Activated CD8-positive, alpha-beta T cell treated with anti-CD3 and anti-CD28 coated beads for 36 hours (primary cell): ENCODE results near the gene OR5C1. TPM values are rescaled to one million over a fixed set of nuclear protein-coding genes. Genes with fewer than 3 reads are reported as not detected.
"Not testable (repeated sequence)": the region's sequence is repeated elsewhere in the genome, so short reads cannot be mapped to it uniquely, and the experiment has no call there.

Source experiments
- ATAC-seq: fragments of 200-7000 bp; cut with Tn5 transposase; one replicate; pipeline ENCODE4 v1.10.0; 2021; ENCODE audit warnings: mild to moderate bottlenecking, moderate library complexity
- CTCF ChIA-PET: fragments of 350-600 bp; sonication (Branson Sonifier 250); formaldehyde crosslinking; loops from one replicate; lab custom pipeline; 2021; ENCODE audit warnings: antibody characterized with exemption; lab: Charles Lee
- POLR2A ChIA-PET: fragments of 350-600 bp; sonication (Branson Sonifier 250); formaldehyde crosslinking; loops from one replicate; lab custom pipeline; 2021; ENCODE audit warnings: antibody characterized with exemption; lab: Charles Lee
- DNase-seq: peaks from one replicate; pipeline ENCODE4 v3.0.0-alpha.2; 2020
- H3K27ac Mint-ChIP-seq: one replicate; pipeline ENCODE4 v1.8.0; 2021; ENCODE audit warnings: mild to moderate bottlenecking, mixed read lengths
- H3K27me3 Mint-ChIP-seq: one replicate; pipeline ENCODE4 v1.8.0; 2021; ENCODE audit warnings: mixed read lengths
- H3K36me3 Mint-ChIP-seq: one replicate; pipeline ENCODE4 v1.8.0; 2021; ENCODE audit warnings: low read depth, mixed read lengths
- H3K4me1 Mint-ChIP-seq: one replicate; pipeline ENCODE4 v1.8.0; 2021; ENCODE audit warnings: low read depth, mixed read lengths
- H3K4me3 Mint-ChIP-seq: one replicate; pipeline ENCODE4 v1.8.0; 2021; ENCODE audit warnings: mild to moderate bottlenecking, moderate library complexity, mixed read lengths
- H3K9me3 Mint-ChIP-seq: one replicate; pipeline ENCODE4 v1.8.0; 2021; ENCODE audit warnings: mixed read lengths
- intact Hi-C: fragments of 100-400 bp; cut with micrococcal nuclease; formaldehyde crosslinking; loops from one replicate; pipeline ENCODE4 v1.10.0; 2022
- total RNA-seq, 2 experiments: library from RNA; stranded (reverse); gene quantifications; one replicate each; pipeline ENCODE4 v1.2.3, GENCODE V29; 2021
- TF ChIP-seq, protein P1 (sequence below): fragments of 200-600 bp; IDR thresholded peaks from one replicate; pipeline ENCODE4 v1.8.0; 2022; ENCODE audit warnings: antibody characterized with exemption, mild to moderate bottlenecking

Gene OR5C1
- total RNA-seq, 2 experiments from 2014 or later = not detected

DNA sequence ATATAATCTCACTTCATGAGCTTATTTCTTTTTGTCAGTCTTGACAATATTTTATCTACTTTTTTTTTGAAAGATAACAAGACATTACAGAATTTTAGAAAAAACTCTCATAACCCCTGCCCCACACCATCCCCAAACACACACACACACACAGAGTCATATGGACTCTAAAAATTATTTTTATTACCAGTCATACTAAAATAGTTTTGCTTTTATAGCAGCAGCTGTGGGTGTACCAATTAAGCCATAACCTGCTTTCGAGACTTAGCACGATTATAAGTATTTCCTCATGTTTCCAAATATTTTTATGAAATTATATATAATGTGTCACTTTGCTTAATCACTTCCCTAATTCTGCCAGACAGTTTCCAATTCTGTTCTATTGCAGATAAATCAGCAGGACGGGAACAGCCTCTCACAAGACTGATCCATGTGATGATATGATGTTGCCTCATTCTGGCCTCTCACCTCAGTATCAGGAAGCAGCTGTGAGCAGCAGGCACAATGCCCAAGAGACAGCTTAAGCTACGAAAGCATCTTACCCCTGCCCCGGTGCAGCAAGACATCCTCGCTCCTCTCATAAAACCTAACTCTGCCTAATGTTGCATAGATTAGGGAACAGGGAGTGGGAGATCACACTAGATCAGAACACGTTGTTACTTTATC lies 32.7 kb downstream of the OR5C1 start:
- H3K4me3 Mint-ChIP-seq = no peak overlapping the region
- TF ChIP-seq, protein P1, sequence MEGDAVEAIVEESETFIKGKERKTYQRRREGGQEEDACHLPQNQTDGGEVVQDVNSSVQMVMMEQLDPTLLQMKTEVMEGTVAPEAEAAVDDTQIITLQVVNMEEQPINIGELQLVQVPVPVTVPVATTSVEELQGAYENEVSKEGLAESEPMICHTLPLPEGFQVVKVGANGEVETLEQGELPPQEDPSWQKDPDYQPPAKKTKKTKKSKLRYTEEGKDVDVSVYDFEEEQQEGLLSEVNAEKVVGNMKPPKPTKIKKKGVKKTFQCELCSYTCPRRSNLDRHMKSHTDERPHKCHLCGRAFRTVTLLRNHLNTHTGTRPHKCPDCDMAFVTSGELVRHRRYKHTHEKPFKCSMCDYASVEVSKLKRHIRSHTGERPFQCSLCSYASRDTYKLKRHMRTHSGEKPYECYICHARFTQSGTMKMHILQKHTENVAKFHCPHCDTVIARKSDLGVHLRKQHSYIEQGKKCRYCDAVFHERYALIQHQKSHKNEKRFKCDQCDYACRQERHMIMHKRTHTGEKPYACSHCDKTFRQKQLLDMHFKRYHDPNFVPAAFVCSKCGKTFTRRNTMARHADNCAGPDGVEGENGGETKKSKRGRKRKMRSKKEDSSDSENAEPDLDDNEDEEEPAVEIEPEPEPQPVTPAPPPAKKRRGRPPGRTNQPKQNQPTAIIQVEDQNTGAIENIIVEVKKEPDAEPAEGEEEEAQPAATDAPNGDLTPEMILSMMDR = no peak
- peaks cover 26% of the 10 kb centered on the region for H3K36me3 Mint-ChIP-seq
- DNase-seq = no peak
- H3K9me3 Mint-ChIP-seq = no peaks in the 10 kb centered on the region
- intact Hi-C loops = no loop called here
- POLR2A ChIA-PET = interaction anchor here (1.3 kb wide), 1 partner anchor 13 kb away, joined by 3 read pairs; no protein-coding TSS in a partner anchor
- no peaks in the 10 kb centered on the region for H3K27me3 Mint-ChIP-seq
- ATAC-seq = no peak
- CTCF ChIA-PET = interaction anchor here (2.0 kb wide), 1 partner anchor 14 kb away, joined by 7 read pairs; no protein-coding TSS in a partner anchor
- H3K27ac Mint-ChIP-seq = no peak overlapping the region
- H3K4me1 Mint-ChIP-seq = peaks cover 41% of the 10 kb centered on the region

DNA sequence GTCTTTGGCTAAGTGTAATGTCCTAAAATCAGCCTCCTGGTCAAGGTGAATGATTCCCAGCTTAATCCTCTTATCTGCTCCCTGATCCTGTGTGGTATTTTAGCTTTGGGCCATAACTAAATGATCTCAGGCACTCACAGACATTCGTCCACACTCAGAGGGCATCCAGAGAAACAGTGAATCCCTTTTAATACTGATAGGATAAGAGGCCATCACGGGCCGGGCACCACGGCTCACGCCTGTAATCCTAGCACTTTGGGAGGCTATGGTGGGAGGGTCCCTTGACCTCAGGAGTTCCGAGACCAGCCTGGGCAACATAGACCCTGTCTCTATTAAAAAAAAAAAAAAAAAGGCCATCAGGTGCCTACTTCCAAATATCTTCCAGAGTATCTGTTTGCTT lies 33.3 kb downstream of the OR5C1 start:
- POLR2A ChIA-PET = interaction anchor here (1.3 kb wide), 1 partner anchor 13 kb away, joined by 3 read pairs; no protein-coding TSS in a partner anchor
- H3K27ac Mint-ChIP-seq = no peak overlapping the region
- H3K4me3 Mint-ChIP-seq = no peak overlapping the region
- ATAC-seq = no peak
- TF ChIP-seq, protein P1 = no peak
- CTCF ChIA-PET = no interaction called here
- H3K27me3 Mint-ChIP-seq = no peaks in the 10 kb centered on the region
- intact Hi-C loops = no loop called here
- no peaks in the 10 kb centered on the region for H3K9me3 Mint-ChIP-seq
- H3K36me3 Mint-ChIP-seq = peaks cover 21% of the 10 kb centered on the region
- H3K4me1 Mint-ChIP-seq = peaks cover 41% of the 10 kb centered on the region
- no peak for DNase-seq

DNA sequence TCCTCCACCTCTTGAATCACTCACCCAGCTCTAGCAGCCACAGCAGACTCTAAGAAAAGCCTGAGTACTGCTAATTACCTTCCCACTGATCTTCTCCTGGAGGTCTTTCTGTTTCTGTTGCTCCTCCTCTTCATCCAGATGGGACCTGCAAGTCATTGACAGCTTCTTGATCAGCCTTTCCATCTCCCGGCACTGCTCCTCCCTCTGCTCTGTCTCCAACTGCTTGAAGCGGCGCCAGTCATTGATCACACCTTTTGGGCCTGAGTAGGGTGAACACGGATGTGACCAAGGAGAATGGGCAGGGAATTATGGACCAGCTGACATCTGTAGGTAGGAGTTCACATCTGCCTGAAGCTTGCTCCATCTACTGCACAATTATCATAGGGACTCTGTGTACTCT lies 34.2 kb downstream of the OR5C1 start:
- peak overlapping the region; percentile 3 for H3K27ac Mint-ChIP-seq

DNA sequence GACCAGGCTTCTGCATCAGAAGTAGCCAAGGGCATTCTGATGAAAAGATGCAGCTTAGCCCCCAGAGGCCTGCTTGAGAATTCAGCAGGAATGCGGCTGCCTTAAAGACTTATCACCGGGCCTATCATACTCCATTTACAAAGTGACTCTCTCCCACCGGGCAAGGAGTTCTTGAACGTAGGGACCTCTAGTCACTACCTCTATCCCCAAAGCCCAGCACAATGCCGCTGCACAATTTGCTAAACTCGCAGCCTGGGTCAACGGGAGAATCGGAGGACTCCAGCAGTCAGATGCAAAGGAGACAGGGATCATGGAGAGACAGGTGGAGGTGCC lies 39.0 kb downstream of the OR5C1 start:
- no peaks in the 10 kb centered on the region for H3K9me3 Mint-ChIP-seq
- ChIA-PET CTCF (interaction anchor here (0.9 to 1.8 kb wide), 4 partner anchors 11 to 477 kb away, joined by 3 to 7 read pairs (median 4); no protein-coding TSS in a partner anchor), POLR2A (interaction anchor here (0.9 to 2.2 kb wide), 2 partner anchors 9 to 11 kb away, joined by 3 to 6 read pairs; no protein-coding TSS in a partner anchor)
- peak overlapping the region; percentile 95 for H3K27ac Mint-ChIP-seq
- peaks cover 30% of the 10 kb centered on the region for H3K4me1 Mint-ChIP-seq
- H3K27me3 Mint-ChIP-seq = no peaks in the 10 kb centered on the region
- peak overlapping the region; percentile 93 for H3K4me3 Mint-ChIP-seq
- TF ChIP-seq, protein P1 = no peak
- H3K36me3 Mint-ChIP-seq = peaks cover 5% of the 10 kb centered on the region
- ATAC-seq = peak; percentile 3
- intact Hi-C loops = no loop called here
- no peak for DNase-seq

More for the DNA sequence above, 34.2 kb downstream of the OR5C1 start:
- DNase-seq = no peak
- no peaks in the 10 kb centered on the region for H3K9me3 Mint-ChIP-seq
- TF ChIP-seq, protein P1 = no peak
- peaks cover 42% of the 10 kb centered on the region for H3K4me1 Mint-ChIP-seq
- no peaks in the 10 kb centered on the region for H3K27me3 Mint-ChIP-seq
- POLR2A ChIA-PET = interaction anchor here (1.3 kb wide), 1 partner anchor 12 kb away, joined by 3 read pairs; no protein-coding TSS in a partner anchor
- H3K4me3 Mint-ChIP-seq = no peak overlapping the region
- CTCF ChIA-PET = interaction anchor here (0.7 to 2.0 kb wide), 2 partner anchors 12 to 698 kb away, joined by 3 to 5 read pairs; no protein-coding TSS in a partner anchor
- intact Hi-C loops = no loop called here
- peaks cover 19% of the 10 kb centered on the region for H3K36me3 Mint-ChIP-seq
- no peak for ATAC-seq

DNA sequence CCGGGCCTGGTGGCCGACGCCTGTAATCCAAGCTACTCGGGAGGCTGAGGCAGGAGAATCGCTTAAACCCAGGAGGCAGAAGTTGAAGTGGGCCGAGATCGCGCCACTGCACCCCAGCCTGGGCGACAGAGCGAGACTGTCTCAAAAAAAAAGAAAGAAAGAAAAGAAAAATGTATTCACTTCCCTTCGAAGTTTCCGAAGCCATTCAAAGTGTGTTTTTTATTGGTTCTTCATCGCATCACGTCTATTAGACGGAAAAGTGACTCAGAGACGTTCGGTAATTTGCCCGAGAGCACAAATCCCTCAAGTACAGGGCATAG lies 40.2 kb downstream of the OR5C1 start:
- ATAC-seq = not testable (repeated sequence)

More for the DNA sequence above, 40.2 kb downstream of the OR5C1 start:
- H3K9me3 Mint-ChIP-seq, H3K36me3 Mint-ChIP-seq, intact Hi-C loops, H3K27me3 Mint-ChIP-seq, DNase-seq: not testable (repeated sequence)
- H3K27ac Mint-ChIP-seq = peak overlapping the region; percentile 95
- ChIA-PET POLR2A (interaction anchor here (1.2 to 2.2 kb wide), 2 partner anchors 9 to 13 kb away, joined by 4 to 6 read pairs; no protein-coding TSS in a partner anchor), CTCF (interaction anchor here (1.2 to 1.8 kb wide), 3 partner anchors 19 to 478 kb away, joined by 4 to 7 read pairs (median 4); no protein-coding TSS in a partner anchor)
- peaks cover 30% of the 10 kb centered on the region for H3K4me1 Mint-ChIP-seq
- H3K4me3 Mint-ChIP-seq = peak overlapping the region; percentile 93
